ENCODE measurements around the gene TAS2R31. TPM values are rescaled to one million over a fixed set of nuclear protein-coding genes. Genes with fewer than 3 reads are reported as not detected.
"Not testable (repeated sequence)": the region's sequence is repeated elsewhere in the genome, so short reads cannot be mapped to it uniquely, and the experiment has no call there.

The TAS2R31 gene
- total RNA-seq, 1 donor from 2014 or later: 0.88 TPM

DNA sequence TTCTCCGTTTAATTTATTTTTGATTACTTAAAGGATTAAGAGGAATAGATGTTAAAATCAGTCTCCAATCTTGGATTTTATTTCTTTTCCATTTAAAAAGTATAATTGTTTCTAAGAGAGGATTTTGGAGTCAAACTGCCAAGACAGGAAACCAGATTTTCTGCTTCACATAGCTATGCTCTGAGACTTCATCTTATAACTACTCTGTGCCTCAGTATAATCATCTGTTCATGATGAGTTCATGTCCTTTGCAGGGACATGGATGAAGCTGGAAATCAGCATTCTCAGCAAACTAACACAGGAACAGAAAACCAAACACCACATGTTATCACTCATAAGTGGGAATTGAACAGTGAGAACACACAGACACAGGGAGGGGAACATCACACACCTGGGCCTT, 9.0 kb upstream of the TAS2R31 start:
- Histone ChIP-seq H3K4me1 (peaks cover 6% of the 10 kb centered on the region), H3K9me3 (replicated peaks) (peaks cover 15% of the 10 kb centered on the region), H3K27me3 (ENCODE audit: low read depth) (no peaks in the 10 kb centered on the region), H3K27ac (replicated peaks) (no peak overlapping the region), H3K4me3 (no peak overlapping the region), H3K36me3 (peaks cover 12% of the 10 kb centered on the region)
- TF ChIP-seq, protein P1, sequence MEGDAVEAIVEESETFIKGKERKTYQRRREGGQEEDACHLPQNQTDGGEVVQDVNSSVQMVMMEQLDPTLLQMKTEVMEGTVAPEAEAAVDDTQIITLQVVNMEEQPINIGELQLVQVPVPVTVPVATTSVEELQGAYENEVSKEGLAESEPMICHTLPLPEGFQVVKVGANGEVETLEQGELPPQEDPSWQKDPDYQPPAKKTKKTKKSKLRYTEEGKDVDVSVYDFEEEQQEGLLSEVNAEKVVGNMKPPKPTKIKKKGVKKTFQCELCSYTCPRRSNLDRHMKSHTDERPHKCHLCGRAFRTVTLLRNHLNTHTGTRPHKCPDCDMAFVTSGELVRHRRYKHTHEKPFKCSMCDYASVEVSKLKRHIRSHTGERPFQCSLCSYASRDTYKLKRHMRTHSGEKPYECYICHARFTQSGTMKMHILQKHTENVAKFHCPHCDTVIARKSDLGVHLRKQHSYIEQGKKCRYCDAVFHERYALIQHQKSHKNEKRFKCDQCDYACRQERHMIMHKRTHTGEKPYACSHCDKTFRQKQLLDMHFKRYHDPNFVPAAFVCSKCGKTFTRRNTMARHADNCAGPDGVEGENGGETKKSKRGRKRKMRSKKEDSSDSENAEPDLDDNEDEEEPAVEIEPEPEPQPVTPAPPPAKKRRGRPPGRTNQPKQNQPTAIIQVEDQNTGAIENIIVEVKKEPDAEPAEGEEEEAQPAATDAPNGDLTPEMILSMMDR (IDR thresholded peaks at IDR 0.05; ENCODE audit: borderline replicate concordance): no peak
- DNase-seq: no peak
- intact Hi-C loops (cut with micrococcal nuclease): no loop called here

DNA sequence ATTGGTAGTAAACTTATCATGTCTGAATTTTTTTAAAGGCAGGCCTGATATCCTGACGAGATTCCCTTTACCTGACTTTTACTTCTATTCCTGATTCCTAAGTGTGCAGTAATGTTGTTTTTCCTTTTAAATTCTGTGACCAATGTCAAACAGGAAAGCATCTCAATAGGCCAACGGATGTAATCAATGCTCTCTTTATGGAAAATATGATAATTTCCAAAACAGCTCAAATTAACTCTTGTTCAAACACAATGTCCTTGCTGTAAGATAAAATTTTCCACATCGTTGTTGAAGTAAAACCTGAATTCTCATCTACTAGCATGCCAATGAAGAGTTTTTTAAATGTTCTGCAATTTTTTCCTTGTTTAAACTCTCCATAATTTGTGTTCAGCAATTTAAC, 8.0 kb upstream of the TAS2R31 start:
- Histone ChIP-seq H3K27ac (replicated peaks) (no peak overlapping the region), H3K27me3 (ENCODE audit: low read depth) (no peaks in the 10 kb centered on the region), H3K4me1 (peaks cover 6% of the 10 kb centered on the region), H3K9me3 (replicated peaks) (peaks cover 14% of the 10 kb centered on the region), H3K36me3 (peaks cover 7% of the 10 kb centered on the region), H3K4me3 (no peak overlapping the region)
- DNase-seq: no peak
- TF ChIP-seq, protein P1 (IDR thresholded peaks at IDR 0.05; ENCODE audit: borderline replicate concordance): no peak
- intact Hi-C loops (cut with micrococcal nuclease): no loop called here

- H3K4me1 ChIP-seq; H3K27ac ChIP-seq (replicated peaks); DNase-seq; intact Hi-C loops (cut with micrococcal nuclease); H3K4me3 ChIP-seq; H3K9me3 ChIP-seq (replicated peaks); H3K36me3 ChIP-seq; H3K27me3 ChIP-seq (ENCODE audit: low read depth): not testable (repeated sequence)
Measured at GRCh38 chr12:11033959-11034358, 2.8 kb upstream of the TAS2R31 start.

DNA sequence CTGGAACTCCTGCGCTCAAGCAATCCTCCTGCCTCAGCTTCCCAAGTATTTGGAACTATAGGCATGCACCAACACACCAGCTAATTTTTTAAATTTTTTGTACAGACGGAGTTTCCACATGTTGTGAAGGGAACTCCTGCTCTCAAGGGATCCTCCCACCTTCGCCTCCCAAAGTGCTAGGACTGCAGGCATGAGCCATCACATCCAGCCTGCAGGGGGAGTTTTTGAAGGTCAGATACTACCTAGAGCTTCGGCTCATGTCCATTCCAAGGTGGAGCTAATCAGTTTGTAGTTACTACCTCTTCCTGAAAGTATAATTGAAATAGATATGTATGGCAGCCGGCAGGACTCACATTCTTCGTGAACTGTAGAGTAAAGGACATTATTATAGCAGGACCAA, 5.1 kb downstream of the TAS2R31 start:
- peaks cover 5% of the 10 kb centered on the region for H3K9me3 ChIP-seq (replicated peaks)
- no peak overlapping the region for H3K4me3 ChIP-seq

GRCh38 chr12:11023387-11023786, 7.8 kb downstream of the TAS2R31 start:
- DNase-seq: no peak
- peaks cover 5% of the 10 kb centered on the region for H3K9me3 ChIP-seq (replicated peaks)
- no peaks in the 10 kb centered on the region for H3K4me1 ChIP-seq
- H3K36me3 ChIP-seq: peaks cover 15% of the 10 kb centered on the region
- H3K4me3 ChIP-seq: no peak overlapping the region
- H3K27me3 ChIP-seq (ENCODE audit: low read depth): no peaks in the 10 kb centered on the region
- TF ChIP-seq, protein P1 (IDR thresholded peaks at IDR 0.05; ENCODE audit: borderline replicate concordance): no peak
- intact Hi-C loops (cut with micrococcal nuclease): no loop called here
- no peak overlapping the region for H3K27ac ChIP-seq (replicated peaks)

More for the DNA sequence above, 5.1 kb downstream of the TAS2R31 start:
- TF ChIP-seq, protein P1 (IDR thresholded peaks at IDR 0.05; ENCODE audit: borderline replicate concordance): no peak
- peaks cover 15% of the 10 kb centered on the region for H3K36me3 ChIP-seq
- no peaks in the 10 kb centered on the region for H3K27me3 ChIP-seq (ENCODE audit: low read depth)
- H3K4me1 ChIP-seq: no peaks in the 10 kb centered on the region
- H3K27ac ChIP-seq (replicated peaks): no peak overlapping the region
- DNase-seq: no peak
- intact Hi-C loops (cut with micrococcal nuclease): no loop called here

DNA sequence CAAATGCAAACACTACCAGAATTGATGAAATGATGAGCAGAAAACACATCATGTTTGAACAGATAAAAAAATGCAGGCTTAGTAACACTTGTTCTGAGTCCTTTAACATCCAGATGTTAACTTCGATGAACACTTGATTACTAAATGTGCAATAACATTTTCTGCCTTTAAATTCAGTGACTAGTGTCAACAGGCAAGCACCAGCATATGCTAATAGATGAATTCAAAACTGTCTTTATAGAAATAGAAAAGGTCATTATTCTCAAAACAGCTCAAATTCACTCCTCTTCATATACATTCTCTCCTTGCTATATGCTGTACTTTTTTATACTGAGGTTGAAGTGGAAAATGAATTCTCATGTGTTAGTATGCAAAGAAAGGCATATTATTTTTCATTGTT, 8.7 kb downstream of the TAS2R31 start, which contains the start of gene TAS2R19:
Gene TAS2R19, minus strand, starts transcription at position 101 of the 400 bp plus-strand sequence. Its CDS starts 49 bp downstream, at position 52.
- H3K27ac ChIP-seq (replicated peaks): no peak within 1 kb of the TSS
- H3K27me3 ChIP-seq (ENCODE audit: low read depth): no peaks in the 10 kb centered on the region
- no peak for DNase-seq
- no peak within 1 kb of the TSS for H3K4me3 ChIP-seq
- intact Hi-C loops (cut with micrococcal nuclease): no loop called here
- TF ChIP-seq, protein P1 (IDR thresholded peaks at IDR 0.05; ENCODE audit: borderline replicate concordance): no peak
- H3K36me3 ChIP-seq: peaks cover 11% of the 10 kb centered on the region
- no peaks in the 10 kb centered on the region for H3K4me1 ChIP-seq
- H3K9me3 ChIP-seq (replicated peaks): peaks cover 5% of the 10 kb centered on the region

Data from left ventricle myocardium inferior (tissue), 1 donor.